GM21619 (cell line): ENCODE results near the gene PLAC1.

ENCODE experiments used
- ATAC-seq: cut with Tn5 transposase; IDR thresholded peaks from one replicate; pipeline ENCODE4 v1.9.1; 2021; ENCODE audit not compliant: unreplicated experiment

The PLAC1 gene

DNA sequence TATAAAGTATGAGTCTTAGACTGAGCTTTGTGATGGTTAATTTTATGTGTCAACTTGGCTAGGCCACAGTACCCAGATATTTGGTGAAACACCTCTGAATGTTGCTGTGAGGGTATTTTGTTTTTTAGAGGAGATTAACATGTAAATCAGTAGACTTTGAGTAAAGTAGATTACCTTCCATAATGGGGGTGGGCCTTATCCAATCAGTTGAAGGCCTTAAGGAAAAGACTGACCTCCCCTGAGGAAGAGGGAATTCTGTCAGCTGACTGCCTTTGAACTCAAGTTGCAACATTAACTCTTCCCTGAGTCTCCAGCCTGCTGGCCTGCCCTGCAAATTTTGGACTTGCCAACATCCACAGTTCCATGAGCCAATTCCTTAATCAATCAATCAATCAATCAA lies 66.0 kb downstream of the PLAC1 start:
- ATAC-seq = no peak

DNA sequence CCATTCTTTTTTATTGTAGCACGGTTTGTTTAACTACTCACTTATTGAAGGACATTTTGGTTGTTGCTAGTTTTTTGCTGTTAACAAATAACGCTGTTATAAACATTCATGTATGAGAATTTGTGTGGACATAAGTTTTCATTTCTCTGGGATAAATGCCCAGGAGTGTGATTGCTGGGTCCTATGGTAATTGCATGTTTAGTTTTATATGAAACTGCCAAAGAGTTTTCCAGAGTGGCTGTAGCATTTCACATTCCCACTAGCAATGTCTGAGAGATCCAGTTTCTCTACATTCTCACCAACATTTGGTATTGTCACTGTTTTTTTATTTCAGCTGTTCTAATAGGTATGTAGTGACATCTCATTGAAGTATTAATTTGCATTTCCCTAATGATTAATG lies 66.8 kb downstream of the PLAC1 start:
- no peak for ATAC-seq

DNA sequence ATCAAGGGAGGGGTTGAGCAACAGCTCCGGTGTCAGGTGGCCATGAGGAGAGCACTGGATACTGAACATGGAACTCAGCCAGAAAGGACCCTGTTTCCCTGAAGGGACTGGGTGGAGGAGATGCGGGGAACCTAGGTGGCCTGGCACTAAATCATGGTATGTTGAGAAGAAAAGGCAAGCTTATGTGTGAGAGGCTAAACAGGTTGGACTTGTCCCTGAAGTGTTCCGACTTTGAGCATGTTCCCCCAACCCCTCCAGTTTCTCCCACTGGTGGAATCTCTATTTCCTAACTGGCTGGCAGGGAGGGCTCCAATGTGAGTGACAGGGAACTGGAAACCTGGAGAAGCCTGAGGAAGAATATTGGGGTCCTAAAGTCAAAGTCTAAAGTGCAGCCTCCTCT lies 69.5 kb downstream of the PLAC1 start:
- ATAC-seq = no peak

DNA sequence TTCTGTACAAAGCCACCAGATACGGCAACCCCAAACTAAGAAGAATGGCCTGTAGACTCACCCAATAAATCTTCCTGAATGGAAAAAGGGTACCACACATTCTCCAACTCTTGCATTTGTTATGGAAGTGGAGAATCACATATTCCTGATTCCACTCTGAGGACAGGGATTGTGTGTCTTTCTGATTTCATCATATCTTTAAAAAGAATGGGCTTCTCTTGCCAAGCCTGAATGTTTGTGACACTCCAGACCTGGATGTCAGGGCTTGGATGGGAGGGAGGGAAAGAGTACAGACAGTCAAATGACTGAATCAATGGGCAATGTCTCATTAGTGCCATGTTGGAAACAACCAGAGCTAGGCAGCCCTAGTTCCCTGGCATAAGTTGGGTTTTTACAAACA lies 77.4 kb downstream of the PLAC1 start:
- ATAC-seq = no peak

DNA sequence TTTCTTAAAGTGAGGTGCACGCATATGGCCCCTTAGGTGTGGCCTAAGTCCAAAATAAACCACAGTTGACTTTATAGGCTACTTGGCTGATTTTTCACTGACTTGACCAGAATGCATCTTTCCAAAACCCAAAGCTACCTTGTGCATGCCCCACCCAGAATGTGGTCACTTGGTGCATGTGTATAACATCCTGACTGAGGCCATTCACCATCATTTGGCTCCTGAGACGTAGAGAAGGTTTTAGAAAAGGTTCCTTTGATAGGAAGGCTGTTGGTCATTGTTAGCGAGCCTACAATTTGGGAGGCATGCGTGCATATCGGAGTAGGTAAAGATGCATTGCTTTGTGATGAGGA lies 84.6 kb downstream of the PLAC1 start:
- no peak for ATAC-seq

DNA sequence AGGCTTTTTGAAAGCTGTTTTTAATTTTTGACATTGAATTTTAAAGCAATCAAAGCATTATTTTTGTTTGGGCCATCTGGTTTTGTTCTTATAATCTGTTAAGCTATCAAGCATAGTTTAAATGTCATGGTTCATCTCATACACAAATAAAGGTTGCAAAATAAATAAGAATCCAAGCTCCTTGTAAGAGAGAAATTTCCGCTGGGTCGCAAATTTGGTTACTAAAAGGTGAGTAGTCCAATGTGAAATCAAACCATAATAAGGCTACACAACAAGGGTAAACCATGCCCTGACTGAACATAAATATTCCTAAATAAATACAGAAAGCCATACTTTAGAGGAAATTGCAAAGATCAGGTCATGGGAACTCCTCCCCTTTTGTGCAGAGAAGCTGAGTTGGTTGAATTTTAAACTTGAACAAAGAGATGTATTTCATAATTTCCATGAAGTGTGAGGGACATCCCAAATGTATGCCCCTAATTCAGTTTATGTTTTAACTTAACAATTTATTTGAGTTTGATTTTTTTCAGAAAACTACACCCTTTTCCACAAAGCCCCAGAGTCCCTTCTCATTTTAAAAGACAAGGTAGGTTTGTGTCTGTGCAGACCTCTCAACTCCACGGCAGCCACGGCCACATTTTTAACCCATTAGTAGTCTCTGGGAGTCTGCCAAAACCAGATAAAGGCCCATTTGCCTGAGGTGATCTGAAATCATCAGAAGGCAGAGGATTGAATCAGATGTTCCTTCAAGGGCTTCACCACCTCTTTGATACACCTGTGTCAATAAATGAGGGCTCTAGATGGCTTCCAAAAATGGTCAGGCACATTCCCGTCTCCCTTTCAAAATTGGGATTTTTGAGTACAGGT lies 85.2 kb downstream of the PLAC1 start:
- ATAC-seq = no peak

DNA sequence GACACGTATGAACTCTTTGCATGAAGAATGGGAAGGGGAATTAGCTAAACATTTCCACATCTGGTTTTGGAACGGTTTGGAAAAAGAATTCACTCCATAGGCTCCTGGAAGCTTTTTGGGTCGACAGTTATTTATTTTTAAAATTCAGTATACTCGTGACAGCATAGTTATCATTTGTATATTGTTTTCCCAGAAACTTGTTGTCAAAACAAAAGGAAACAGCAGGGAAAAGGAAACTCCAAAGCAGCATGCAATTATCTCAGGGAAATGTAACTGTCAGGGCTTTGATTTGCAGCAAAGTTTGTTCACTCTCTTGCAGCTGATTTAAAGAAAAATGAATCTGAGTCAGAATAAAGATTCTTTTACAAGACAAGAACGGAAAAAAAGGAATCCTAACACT lies 86.5 kb downstream of the PLAC1 start:
- ATAC-seq = no peak

DNA sequence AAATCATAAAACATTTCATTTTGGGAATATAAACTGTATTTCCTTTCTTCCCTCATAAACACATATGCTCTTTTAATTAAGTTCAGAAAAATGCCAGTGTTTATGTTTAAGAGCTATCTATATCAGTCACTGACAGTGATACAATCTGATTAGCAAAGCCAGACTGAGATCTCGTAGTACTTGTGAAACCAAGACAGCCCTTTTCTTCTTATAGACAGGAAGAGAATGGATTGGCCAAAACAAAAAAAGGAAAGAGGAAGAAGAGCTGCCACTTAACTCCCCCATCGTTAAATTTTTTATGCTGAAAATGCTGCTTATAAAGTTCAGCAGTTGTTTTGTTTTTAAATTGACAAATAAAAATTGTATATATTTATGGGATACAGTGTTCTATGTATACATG lies 87.4 kb downstream of the PLAC1 start:
- no peak for ATAC-seq

DNA sequence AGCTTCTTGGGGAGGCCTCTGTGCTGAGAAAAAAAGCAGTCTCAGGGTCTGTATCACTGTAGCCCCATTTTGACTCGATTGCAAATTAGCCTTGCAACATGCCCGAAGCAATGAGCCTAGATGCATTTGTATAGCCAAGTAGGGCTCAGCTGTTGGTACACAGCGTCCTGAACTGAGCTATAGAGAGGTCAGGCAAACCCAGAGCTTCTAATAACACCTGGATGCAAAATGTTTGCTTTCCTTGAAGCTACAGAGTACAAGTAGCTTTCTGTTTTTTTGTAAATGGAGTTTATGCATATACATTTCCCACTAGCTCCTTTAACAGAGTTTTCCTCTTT lies 87.8 kb downstream of the PLAC1 start:
- ATAC-seq = no peak

DNA sequence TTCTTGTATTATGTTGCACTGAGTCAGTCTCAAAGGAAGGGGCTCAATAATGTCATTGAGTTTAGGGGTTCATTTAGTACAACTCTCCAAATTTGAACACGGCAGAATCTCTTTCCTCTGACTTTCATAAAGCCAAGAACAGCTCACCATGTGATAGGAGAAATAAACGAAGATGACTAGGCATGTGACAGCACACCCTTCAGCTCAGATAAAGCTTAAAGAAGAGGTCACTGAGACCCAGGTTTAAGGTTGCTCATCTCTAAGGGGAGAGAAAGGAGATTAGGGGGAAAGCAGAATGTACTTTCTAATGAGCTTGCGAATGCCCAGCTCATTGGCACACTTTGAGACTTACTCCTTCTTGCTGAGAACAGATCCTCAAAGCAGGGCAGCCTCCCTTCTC lies 89.0 kb downstream of the PLAC1 start:
- ATAC-seq = no peak

DNA sequence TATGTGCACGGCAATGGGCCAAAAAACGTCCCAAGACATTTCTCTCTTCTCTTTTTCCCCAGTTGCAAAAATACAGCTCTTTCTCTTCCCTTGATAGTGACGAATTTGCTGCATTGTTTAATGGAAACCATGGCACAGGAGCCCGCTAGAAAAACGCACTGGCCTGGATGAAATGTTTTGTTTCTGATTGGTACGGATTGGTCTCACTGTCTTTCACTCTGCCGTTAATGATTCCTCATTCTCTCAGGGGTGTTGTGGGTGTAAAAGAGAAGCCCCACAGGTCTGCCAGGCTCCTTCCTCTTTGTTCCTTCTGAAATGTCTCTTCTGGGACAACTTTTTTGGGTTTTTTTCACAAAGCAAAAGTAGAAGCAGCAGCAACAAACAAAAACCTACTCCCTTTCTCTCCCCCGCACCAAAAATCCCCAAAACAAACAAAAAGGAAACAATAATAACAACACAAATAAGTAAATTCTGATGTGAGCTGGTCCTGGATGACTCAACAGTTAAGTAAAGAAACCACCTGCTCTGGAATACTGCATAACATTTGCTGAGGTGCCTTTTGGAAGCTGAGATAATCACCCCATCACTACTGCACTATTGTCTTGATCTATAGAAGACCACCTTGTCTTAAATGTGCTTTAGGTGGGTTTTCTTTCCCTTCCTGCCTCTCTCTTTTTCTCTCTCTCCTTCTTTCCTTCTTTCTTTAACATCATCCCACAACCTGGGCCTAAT lies 89.8 kb downstream of the PLAC1 start:
- no peak for ATAC-seq

DNA sequence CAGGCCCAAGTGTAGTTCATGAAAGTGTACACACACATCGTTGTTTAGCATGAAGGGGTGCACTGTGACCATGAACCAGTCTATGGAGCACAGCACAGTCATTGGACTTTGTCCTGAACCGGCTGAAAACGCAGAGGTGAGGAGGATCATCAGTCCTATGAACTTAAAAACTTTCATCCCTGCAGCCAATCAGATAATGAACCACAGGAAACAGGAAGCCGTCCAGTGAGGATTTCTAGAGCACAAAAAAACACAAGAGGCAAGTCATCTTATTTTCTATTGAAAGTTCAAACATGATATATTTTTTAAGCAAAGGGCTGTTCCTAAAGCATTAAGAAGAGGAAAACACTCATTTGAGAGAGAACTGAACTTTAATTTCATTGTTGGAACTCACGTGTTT lies 91.8 kb downstream of the PLAC1 start:
- ATAC-seq = no peak

DNA sequence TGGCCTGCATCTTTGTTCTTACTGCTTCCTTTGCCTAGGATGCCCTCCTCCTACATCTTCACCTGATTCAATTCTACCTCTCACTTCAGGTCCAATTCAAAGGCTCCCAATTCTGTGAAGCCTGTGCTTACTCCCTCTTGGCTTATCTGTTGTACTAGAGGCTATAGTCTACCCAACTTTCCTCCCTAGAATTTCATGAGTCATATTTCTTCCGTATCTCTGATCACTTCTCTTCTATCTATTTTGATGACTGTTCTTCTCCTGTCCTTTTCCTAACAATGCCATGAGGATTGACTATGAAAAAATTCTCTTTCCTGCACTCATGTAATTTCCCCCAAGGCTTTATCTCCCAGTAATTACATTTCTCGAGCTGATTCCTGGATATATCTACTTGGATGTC lies 96.3 kb downstream of the PLAC1 start:
- no peak for ATAC-seq

DNA sequence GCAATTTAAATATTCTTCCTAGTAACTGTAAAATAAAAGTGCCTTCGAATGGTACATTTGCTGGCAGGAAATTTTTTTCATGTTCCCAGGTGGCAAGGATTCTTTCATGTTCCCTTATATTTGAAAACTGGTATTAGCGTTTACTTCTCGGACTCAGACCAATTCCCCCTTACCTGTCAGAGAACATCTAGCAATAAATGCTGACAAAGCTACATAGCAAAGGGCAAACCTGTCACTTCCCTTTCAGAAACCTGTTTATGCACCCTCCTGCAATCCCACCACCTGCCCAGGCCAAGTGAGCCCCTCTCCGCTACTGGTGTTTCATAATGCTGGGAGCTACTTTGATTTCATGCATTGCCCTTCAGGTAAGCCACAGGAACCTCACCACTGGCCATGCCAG lies 100.1 kb downstream of the PLAC1 start:
- ATAC-seq = no peak

DNA sequence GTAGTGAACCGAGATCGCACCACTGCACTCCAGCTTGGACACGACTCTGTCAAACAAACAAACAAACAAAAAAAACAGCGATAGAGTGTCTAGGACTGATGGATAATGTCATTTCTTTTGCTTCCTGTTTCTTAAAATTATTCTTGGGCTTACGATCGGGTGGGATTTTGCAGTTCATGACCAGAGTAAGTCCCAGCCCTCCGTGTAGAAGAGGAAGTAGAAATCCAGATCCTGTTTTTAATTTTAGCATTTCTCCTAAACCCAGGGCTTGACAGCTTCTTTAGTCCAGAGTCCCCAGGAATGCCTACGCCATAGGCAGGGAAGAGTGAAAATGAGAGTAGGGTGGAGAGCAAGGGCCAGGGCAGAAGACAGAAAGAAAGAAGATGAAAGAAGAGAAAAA lies 104.0 kb downstream of the PLAC1 start:
- ATAC-seq = no peak

DNA sequence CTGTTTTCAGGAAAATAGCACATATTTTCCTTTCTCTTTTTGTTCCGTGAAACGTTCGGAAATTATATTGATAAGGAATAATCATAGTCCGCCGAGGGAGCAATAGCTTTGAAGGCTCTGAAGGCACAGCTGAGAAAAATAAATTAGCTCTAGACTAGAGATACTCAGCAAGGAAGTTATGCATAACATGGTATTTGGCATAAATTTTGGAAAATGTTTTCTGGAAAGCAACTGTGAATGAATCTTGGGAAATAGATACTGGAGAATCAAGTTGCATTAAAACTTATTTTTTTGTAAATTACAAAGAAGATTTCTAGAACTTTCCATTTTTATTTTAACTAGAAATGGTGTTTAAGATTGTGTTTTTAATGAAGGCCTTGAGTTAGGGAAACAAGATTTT lies 105.9 kb downstream of the PLAC1 start:
- no peak for ATAC-seq

DNA sequence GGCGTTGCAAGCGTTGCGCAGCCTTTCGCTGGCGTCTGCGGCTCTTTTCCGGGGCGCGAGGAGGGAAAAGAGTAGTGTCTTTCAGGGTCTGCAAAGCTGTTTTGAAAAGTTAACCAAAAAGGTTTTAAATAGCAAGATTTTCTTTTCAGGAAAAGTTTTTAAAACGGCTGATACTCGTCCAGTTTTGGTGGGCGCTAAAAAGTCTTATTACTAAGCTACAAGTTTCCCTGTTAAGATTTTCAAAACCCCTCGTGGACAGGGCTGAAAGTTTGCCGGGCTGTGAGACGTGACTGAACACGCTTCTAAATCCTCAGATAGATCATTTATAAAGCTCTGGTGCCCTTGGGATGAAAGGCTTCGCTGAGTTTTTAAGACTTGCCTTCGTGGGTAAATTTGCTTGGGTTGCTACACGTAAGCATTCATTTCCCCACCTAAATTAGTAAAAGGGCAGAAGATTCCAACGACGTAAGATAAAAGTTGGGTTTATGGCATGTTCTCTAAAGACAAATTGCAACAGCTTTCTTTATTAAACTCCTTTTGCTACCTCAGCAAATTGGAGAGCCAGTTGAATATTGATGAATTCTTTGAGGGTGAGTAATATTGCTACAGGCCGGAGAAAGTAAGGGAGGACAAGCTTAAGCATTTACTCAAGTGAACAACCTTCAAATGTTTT lies 106.8 kb downstream of the PLAC1 start:
- no peak for ATAC-seq

DNA sequence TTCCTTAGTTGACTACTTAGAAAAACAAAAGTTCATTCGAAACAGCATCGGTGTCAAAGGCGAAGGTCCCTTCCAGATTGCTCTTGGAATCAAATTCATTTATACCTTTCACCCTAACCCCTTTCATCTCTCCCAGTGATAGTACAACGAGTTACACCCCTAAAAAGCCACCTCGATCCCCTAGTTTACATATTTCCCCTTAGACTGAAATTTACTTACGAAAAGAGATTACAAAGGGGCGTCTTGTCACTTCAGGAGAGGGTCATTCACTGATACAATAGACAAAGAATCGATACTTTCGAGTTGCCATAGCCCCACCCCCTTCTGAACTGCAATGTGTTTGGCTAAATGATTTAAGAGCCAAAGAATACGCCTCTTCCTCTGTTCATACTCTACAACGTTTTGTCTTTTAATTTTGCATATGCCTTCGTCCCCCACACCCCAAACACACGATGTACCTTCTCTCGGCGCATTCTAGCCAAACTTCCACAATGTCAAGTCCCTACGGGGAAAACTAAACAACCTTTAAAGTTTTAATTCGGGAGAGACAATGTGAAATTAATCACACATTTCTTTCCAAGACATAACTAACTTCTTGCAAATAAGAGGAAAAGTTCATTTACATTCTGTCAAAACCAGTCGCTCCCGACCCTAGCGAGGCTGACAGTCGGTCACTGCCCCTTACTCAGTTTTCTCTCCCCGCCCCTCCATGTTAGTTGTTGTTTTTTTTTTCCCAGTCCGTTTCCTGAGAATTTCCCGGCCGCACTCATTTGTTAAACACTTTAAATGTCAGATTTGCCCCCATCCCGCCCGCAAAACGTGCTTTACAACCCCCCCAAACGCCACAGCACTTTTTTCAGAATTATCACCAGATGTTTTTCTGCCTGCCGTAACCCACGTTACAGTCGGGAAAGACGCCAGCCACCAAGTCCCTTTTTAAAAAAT lies 109.7 kb downstream of the PLAC1 start:
- ATAC-seq = no peak

DNA sequence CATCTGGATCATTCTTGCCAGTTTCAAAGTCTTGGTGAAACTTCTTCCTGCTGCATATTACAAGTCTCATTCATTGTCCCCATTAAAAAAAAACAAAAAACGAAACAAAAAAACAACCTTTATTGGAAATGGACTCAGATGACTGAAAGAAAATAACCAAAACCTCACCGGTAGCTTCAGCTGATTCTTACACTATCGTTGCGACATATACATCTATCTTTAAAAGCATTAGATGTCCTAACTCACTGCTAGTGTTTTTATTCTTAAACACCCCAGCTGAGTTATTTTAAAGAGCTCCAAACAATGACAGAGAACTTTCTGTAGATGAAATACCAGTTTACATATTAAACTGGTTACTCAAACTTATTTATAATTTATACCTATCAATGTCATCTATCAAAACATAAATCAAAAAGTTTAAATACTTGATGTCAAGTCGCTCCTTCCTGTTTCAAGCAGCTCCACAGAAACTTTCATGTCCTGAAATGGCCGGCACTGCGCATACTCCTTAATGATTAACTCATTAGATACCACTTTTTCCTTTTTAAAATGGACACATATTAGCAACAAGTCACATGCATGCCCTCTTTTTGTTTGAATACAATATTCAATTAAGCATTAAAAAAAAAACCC lies 111.1 kb downstream of the PLAC1 start:
- ATAC-seq = no peak

DNA sequence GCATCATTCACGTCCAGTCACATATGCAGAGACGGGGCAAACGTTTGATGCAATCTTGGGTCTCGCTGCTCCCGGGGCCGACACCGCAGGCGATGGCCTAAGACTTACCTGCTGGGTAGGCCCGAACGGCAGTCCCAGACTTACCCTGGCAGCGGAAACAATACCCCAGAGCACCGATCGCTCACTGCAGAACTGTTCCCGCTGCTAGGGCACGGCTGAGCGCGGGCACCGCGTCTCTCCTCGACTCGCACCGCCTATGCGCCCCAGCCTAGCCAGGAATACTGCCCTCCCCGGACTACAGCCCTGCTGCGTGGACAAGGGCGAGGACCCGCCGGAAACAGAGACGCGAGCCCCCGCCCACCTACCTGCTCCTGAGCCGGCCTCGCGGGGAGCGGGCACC lies 112.1 kb downstream of the PLAC1 start:
- no peak for ATAC-seq

DNA sequence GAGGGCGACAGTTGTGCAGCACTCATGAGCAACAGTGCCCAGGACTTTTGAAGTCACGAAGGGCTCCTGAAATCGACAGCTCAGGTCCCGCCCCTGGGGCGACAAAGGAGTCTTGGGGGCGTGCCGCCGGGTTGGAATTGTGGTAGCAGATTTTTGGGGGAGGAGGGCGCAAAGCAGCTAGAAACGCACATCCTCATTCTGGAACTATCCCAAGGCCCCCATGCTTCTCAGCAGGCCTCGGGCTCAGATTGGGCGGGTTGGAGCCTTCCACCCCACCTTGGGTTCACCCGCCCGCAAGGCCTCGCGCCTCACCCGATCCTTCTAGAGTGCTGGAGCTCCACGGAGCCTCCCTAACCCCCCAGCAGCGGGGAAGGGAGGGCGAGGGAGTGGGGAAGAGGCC lies 112.8 kb downstream of the PLAC1 start:
- ATAC-seq = no peak
